ENCODE results near the gene SLC44A3.
A peak's percentile ranks its signal among the peaks of the same experiment; 100 is the strongest.

SLC44A3 gene

GRCh38 chr1:94912263-94913184 is 92.4 kb downstream of the SLC44A3 start:
- H3K36me3 ChIP-seq (ENCODE audit: insufficient read depth, low read length) = no peaks in the 10 kb centered on the region
- H3K9ac ChIP-seq (ENCODE audit: low read depth, low read length, poor library complexity, severe bottlenecking) = no peak overlapping the region
- H4K20me1 ChIP-seq (ENCODE audit: insufficient read depth, low read length, poor library complexity, severe bottlenecking) = peaks cover 8% of the 10 kb centered on the region
- no peaks in the 10 kb centered on the region for H3K9me3 ChIP-seq (ENCODE audit: insufficient read depth, low read depth, low read length)
- H2AFZ ChIP-seq (ENCODE audit: low read length) = no peak overlapping the region
- no peak overlapping the region for H3K4me3 ChIP-seq (ENCODE audit: low read length, poor library complexity, severe bottlenecking)
- peaks cover 3% of the 10 kb centered on the region for H3K4me1 ChIP-seq (ENCODE audit: insufficient read depth, low read length, poor library complexity, severe bottlenecking)
- no peaks in the 10 kb centered on the region for H3F3A ChIP-seq (ENCODE audit: low read depth)
- H3K79me2 ChIP-seq (ENCODE audit: insufficient read depth, low read length) = peaks cover 37% of the 10 kb centered on the region; the same call in 1 of the 2 replicates
- no peaks in the 10 kb centered on the region for H3K27me3 ChIP-seq (ENCODE audit: insufficient read depth, low read length, poor library complexity, severe bottlenecking)
- H3K9me2 ChIP-seq (replicated peaks; ENCODE audit: low read depth, low read length) = no peaks in the 10 kb centered on the region
- TF ChIP-seq CTCF (conservative IDR thresholded peaks at IDR 0.05; ENCODE audit: low read length) (no peak), EZH2phosphoT487 (IDR thresholded peaks at IDR 0.05; ENCODE audit: borderline replicate concordance) (no peak)
- no peak overlapping the region for H3K4me2 ChIP-seq (ENCODE audit: low read depth, low read length, poor library complexity, severe bottlenecking)

- Histone ChIP-seq H3K4me2 (ENCODE audit: low read depth, low read length, poor library complexity, severe bottlenecking) (no peak overlapping the region), H3K9ac (ENCODE audit: low read depth, low read length, poor library complexity, severe bottlenecking) (no peak overlapping the region), H3K9me2 (replicated peaks; ENCODE audit: low read depth, low read length) (no peaks in the 10 kb centered on the region), H3F3A (ENCODE audit: low read depth) (no peaks in the 10 kb centered on the region), H4K20me1 (ENCODE audit: insufficient read depth, low read length, poor library complexity, severe bottlenecking) (peaks cover 17% of the 10 kb centered on the region), H3K27me3 (ENCODE audit: insufficient read depth, low read length, poor library complexity, severe bottlenecking) (no peaks in the 10 kb centered on the region), H2AFZ (ENCODE audit: low read length) (no peak overlapping the region), H3K79me2 (ENCODE audit: insufficient read depth, low read length) (peaks cover 66% of the 10 kb centered on the region; the same call in 1 of the 2 replicates), H3K36me3 (ENCODE audit: insufficient read depth, low read length) (no peaks in the 10 kb centered on the region), H3K9me3 (ENCODE audit: insufficient read depth, low read depth, low read length) (no peaks in the 10 kb centered on the region), H3K4me3 (ENCODE audit: low read length, poor library complexity, severe bottlenecking) (no peak overlapping the region), H3K4me1 (ENCODE audit: insufficient read depth, low read length, poor library complexity, severe bottlenecking) (peaks cover 19% of the 10 kb centered on the region)
- no peak for TF ChIP-seq EZH2phosphoT487 (IDR thresholded peaks at IDR 0.05; ENCODE audit: borderline replicate concordance)
- TF ChIP-seq CTCF (conservative IDR thresholded peaks at IDR 0.05; ENCODE audit: low read length) = no peak
Measured at GRCh38 chr1:94917251-94917650, 97.1 kb downstream of the SLC44A3 start.

GRCh38 chr1:94919241-94920030 is 99.3 kb downstream of the SLC44A3 start:
- no peaks in the 10 kb centered on the region for H3K36me3 ChIP-seq (ENCODE audit: insufficient read depth, low read length)
- H3K79me2 ChIP-seq (ENCODE audit: insufficient read depth, low read length) = peaks cover 71% of the 10 kb centered on the region
- peaks cover 37% of the 10 kb centered on the region for H3K4me1 ChIP-seq (ENCODE audit: insufficient read depth, low read length, poor library complexity, severe bottlenecking)
- TF ChIP-seq EZH2phosphoT487 (IDR thresholded peaks at IDR 0.05; ENCODE audit: borderline replicate concordance) = no peak
- TF ChIP-seq CTCF (conservative IDR thresholded peaks at IDR 0.05; ENCODE audit: low read length) = no peak
- H3K27me3 ChIP-seq (ENCODE audit: insufficient read depth, low read length, poor library complexity, severe bottlenecking) = no peaks in the 10 kb centered on the region
- no peak overlapping the region for H3K4me3 ChIP-seq (ENCODE audit: low read length, poor library complexity, severe bottlenecking)
- H3K9ac ChIP-seq (ENCODE audit: low read depth, low read length, poor library complexity, severe bottlenecking) = peak overlapping the region; percentile 4
- no peaks in the 10 kb centered on the region for H3K9me3 ChIP-seq (ENCODE audit: insufficient read depth, low read depth, low read length)
- no peaks in the 10 kb centered on the region for H3K9me2 ChIP-seq (replicated peaks; ENCODE audit: low read depth, low read length)
- no peak overlapping the region for H2AFZ ChIP-seq (ENCODE audit: low read length)
- H4K20me1 ChIP-seq (ENCODE audit: insufficient read depth, low read length, poor library complexity, severe bottlenecking) = peaks cover 20% of the 10 kb centered on the region
- peak overlapping the region; percentile 34 for H3K4me2 ChIP-seq (ENCODE audit: low read depth, low read length, poor library complexity, severe bottlenecking)
- no peaks in the 10 kb centered on the region for H3F3A ChIP-seq (ENCODE audit: low read depth)

Data from Loucy (cell line).